Smooth muscle cell (in vitro differentiated cells): ENCODE data around the gene DOCK11. TPM values are rescaled to one million over a fixed set of nuclear protein-coding genes. Genes with fewer than 3 reads are reported as not detected.

ENCODE experiments used
- DNase-seq: peaks from one replicate; lab custom pipeline; 2025; ENCODE audit not compliant: unreplicated experiment; lab: John Stamatoyannopoulos, UW
- H2AFZ ChIP-seq: fragments of 200-600 bp; sonication (generic); 2 replicates; pipeline ENCODE4 v1.6.0; 2016; ENCODE audit warnings: antibody characterized with exemption, low read depth, mild to moderate bottlenecking
- H3F3A ChIP-seq: fragments of 200-600 bp; sonication (generic); 2 replicates; pipeline ENCODE4 v1.6.0; 2017; ENCODE audit warnings: antibody characterized with exemption, low read depth
- H3K27ac ChIP-seq: fragments of 200-600 bp; sonication (generic); 2 replicates; pipeline ENCODE4 v1.5.1; 2016; ENCODE audit warnings: low read depth, mild to moderate bottlenecking
- H3K27me3 ChIP-seq: fragments of 200-600 bp; sonication (generic); 2 replicates; pipeline ENCODE4 v1.6.1; 2016; ENCODE audit warnings: low read depth, mild to moderate bottlenecking
- H3K36me3 ChIP-seq: fragments of 200-600 bp; sonication (generic); 2 replicates; pipeline ENCODE4 v1.5.1; 2016; ENCODE audit warnings: low read depth
- H3K4me1 ChIP-seq: fragments of 200-600 bp; sonication (generic); 2 replicates; pipeline ENCODE4 v1.5.1; 2016; ENCODE audit warnings: low read depth
- H3K4me2 ChIP-seq: fragments of 200-600 bp; sonication (generic); 2 replicates; pipeline ENCODE4 v1.6.0; 2016; ENCODE audit warnings: mild to moderate bottlenecking
- H3K4me3 ChIP-seq: fragments of 200-600 bp; sonication (generic); 2 replicates; pipeline ENCODE4 v1.5.1; 2016; ENCODE audit warnings: mild to moderate bottlenecking
- H3K79me2 ChIP-seq: fragments of 200-600 bp; sonication (generic); 2 replicates; pipeline ENCODE4 v1.6.0; 2016; ENCODE audit warnings: low read depth, mild to moderate bottlenecking
- H3K9ac ChIP-seq: fragments of 200-600 bp; sonication (generic); 2 replicates; pipeline ENCODE4 v1.6.0; 2016; ENCODE audit warnings: low read depth
- H3K9me3 ChIP-seq: fragments of 200-600 bp; sonication (generic); replicated peaks from 2 replicates; pipeline ENCODE4 v1.5.1; 2016; ENCODE audit warnings: low read depth
- H4K20me1 ChIP-seq: fragments of 200-600 bp; sonication (generic); 2 replicates; pipeline ENCODE4 v1.6.0; 2016; ENCODE audit warnings: low read depth
- WGBS: methylation state at CpG from one replicate; pipeline ENCODE4 v1.1.7; 2016; ENCODE audit warnings: low lambda C conversion rate; 5-methylcytosine and 5-hydroxymethylcytosine counted together
- polyA plus RNA-seq: library from polyadenylated mRNA; unstranded; fragments of >200 nt; fragmentation: Nextera tagmentation; extraction: Ambion mirVana; gene quantifications from 2 replicates; pipeline ENCODE4 v1.2.1, GENCODE V29; 2016
- total RNA-seq: library from RNA; depleted of rRNA; stranded (reverse); fragments of >200 nt; gene quantifications from 2 replicates; pipeline ENCODE4 v1.2.3, GENCODE V29; 2014
- TF ChIP-seq, protein P1 (sequence below): fragments of 200-600 bp; sonication (generic); IDR thresholded peaks from 2 replicates; pipeline ENCODE4 v1.5.1; 2017; ENCODE audit warnings: borderline replicate concordance, mild to moderate bottlenecking, antibody characterized with exemption; ENCODE audit not compliant: insufficient read depth, poor library complexity, severe bottlenecking

Gene DOCK11
- total and polyA plus RNA-seq, 2 experiments from 2014 or later, result 2.3 to 2.6 TPM

DNA sequence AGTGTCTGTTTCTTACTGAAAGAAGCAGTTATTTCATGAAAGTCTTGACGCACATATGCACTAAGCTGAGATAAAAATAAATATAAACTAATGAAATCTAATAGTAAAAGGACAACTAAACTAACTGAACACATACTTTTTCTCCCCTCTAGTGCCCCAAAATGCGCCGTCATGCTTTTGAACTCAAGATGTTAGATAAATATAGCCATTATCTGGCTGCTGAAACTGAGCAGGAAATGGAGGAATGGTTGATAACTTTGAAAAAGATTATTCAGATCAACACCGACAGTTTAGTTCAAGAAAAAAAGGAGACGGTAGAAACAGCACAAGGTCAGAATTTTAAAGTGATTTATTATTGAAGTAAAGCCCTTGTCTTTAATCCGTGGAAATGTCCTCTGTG lies 70.2 kb downstream of the DOCK11 start:
- WGBS, result 62% methylated on average over 6 of the region's 6 CpGs

GRCh38 chrX:118566359-118566758 lies 70.7 kb downstream of the DOCK11 start:
- H4K20me1 ChIP-seq, result no peaks in the 10 kb centered on the region
- H3K4me2 ChIP-seq, result no peak overlapping the region
- no peaks in the 10 kb centered on the region for H3F3A ChIP-seq
- no peak overlapping the region for H3K9ac ChIP-seq
- 56% methylated on average over 3 of the region's 3 CpGs for WGBS
- H3K27ac ChIP-seq, result no peak overlapping the region
- no peak for DNase-seq
- H3K4me3 ChIP-seq, result no peak overlapping the region
- H3K4me1 ChIP-seq, result no peaks in the 10 kb centered on the region
- no peaks in the 10 kb centered on the region for H3K79me2 ChIP-seq
- H2AFZ ChIP-seq, result no peak overlapping the region
- no peaks in the 10 kb centered on the region for H3K9me3 ChIP-seq
- TF ChIP-seq, protein P1, sequence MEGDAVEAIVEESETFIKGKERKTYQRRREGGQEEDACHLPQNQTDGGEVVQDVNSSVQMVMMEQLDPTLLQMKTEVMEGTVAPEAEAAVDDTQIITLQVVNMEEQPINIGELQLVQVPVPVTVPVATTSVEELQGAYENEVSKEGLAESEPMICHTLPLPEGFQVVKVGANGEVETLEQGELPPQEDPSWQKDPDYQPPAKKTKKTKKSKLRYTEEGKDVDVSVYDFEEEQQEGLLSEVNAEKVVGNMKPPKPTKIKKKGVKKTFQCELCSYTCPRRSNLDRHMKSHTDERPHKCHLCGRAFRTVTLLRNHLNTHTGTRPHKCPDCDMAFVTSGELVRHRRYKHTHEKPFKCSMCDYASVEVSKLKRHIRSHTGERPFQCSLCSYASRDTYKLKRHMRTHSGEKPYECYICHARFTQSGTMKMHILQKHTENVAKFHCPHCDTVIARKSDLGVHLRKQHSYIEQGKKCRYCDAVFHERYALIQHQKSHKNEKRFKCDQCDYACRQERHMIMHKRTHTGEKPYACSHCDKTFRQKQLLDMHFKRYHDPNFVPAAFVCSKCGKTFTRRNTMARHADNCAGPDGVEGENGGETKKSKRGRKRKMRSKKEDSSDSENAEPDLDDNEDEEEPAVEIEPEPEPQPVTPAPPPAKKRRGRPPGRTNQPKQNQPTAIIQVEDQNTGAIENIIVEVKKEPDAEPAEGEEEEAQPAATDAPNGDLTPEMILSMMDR, result no peak
- H3K36me3 ChIP-seq, result no peaks in the 10 kb centered on the region
- no peaks in the 10 kb centered on the region for H3K27me3 ChIP-seq

More for the DNA sequence above, 70.2 kb downstream of the DOCK11 start:
- Histone ChIP-seq H3K4me1 (no peaks in the 10 kb centered on the region), H3K79me2 (no peaks in the 10 kb centered on the region), H3K36me3 (no peaks in the 10 kb centered on the region), H3K9me3 (no peaks in the 10 kb centered on the region), H3K4me2 (no peak overlapping the region), H3K9ac (no peak overlapping the region), H3K27ac (no peak overlapping the region), H2AFZ (no peak overlapping the region), H3F3A (no peaks in the 10 kb centered on the region), H3K4me3 (no peak overlapping the region), H3K27me3 (no peaks in the 10 kb centered on the region), H4K20me1 (no peaks in the 10 kb centered on the region)
- TF ChIP-seq, protein P1, result no peak
- no peak for DNase-seq

- H3K27me3 ChIP-seq, result no peaks in the 10 kb centered on the region
- no peak overlapping the region for H3K9ac ChIP-seq
- H3K4me1 ChIP-seq, result no peaks in the 10 kb centered on the region
- TF ChIP-seq, protein P1, result no peak
- no peaks in the 10 kb centered on the region for H3K79me2 ChIP-seq
- H3K4me3 ChIP-seq, result no peak overlapping the region
- 45% methylated on average over 3 of the region's 3 CpGs for whole genome bisulfite sequencing
- H4K20me1 ChIP-seq, result no peaks in the 10 kb centered on the region
- no peaks in the 10 kb centered on the region for H3K9me3 ChIP-seq
- H2AFZ ChIP-seq, result no peak overlapping the region
- no peak overlapping the region for H3K4me2 ChIP-seq
- no peaks in the 10 kb centered on the region for H3K36me3 ChIP-seq
- peak overlapping the region; percentile 38 for H3K27ac ChIP-seq
- DNase-seq, result no peak
- no peaks in the 10 kb centered on the region for H3F3A ChIP-seq
Measured at GRCh38 chrX:118569676-118570075, 74.1 kb downstream of the DOCK11 start.

DNA sequence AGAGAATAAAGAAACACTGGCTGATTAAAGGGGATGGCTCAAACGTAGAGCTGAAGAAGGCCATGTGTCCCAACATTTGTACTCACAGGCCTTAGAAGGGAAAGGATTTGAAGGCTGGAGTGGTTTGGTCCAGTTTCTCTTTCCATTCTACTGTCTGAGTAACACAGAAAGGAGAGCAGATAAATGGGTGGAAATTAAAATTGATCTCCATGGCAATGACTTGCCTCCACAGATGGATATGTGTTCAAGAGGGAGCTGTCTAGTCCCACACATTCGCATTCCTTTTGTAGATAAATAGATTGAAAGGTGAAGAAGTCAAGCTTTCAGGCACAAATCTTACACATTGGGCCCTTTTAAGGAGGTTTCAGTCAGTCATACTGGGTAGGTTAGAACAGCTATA lies 74.6 kb downstream of the DOCK11 start:
- H3K9ac ChIP-seq, result no peak overlapping the region
- H3K4me1 ChIP-seq, result no peaks in the 10 kb centered on the region
- H3K27ac ChIP-seq, result peak overlapping the region; percentile 38
- no peak overlapping the region for H3K4me3 ChIP-seq
- no peak overlapping the region for H2AFZ ChIP-seq
- WGBS, result 61% methylated on average over 2 of the region's 2 CpGs
- no peak overlapping the region for H3K4me2 ChIP-seq
- no peak for DNase-seq
- no peaks in the 10 kb centered on the region for H3K27me3 ChIP-seq
- no peaks in the 10 kb centered on the region for H3K9me3 ChIP-seq
- no peaks in the 10 kb centered on the region for H3K36me3 ChIP-seq
- TF ChIP-seq, protein P1, result no peak
- H3F3A ChIP-seq, result no peaks in the 10 kb centered on the region
- H3K79me2 ChIP-seq, result no peaks in the 10 kb centered on the region
- no peaks in the 10 kb centered on the region for H4K20me1 ChIP-seq
